Head of caudate nucleus (tissue), 42 donors: ENCODE data around the gene HELQ.
"Not testable (repeated sequence)": the region's sequence is repeated elsewhere in the genome, so short reads cannot be mapped to it uniquely, and the experiment has no call there.

ENCODE experiments used
- DNase-seq, 42 donors: peaks; one replicate each; pipeline versions ENCODE4 v3.0.0 to v3.0.0-alpha.2; 2020 to 2021; ENCODE audit warnings: mixed read lengths in 7 of 42
- intact Hi-C: fragments of 100-400 bp; cut with DNase I; formaldehyde crosslinking; loops from one replicate; pipeline ENCODE4 v1.15.0; 2022

Gene HELQ

GRCh38 chr4:83449009-83449408 lies 6.6 kb downstream of the HELQ start:
- peak in 6 of 42 donors; percentile 8 to 54 (median 18) for DNase-seq
- intact Hi-C loops: no loop called here

- intact Hi-C loops: no loop called here
- DNase-seq: no peak
Measured at GRCh38 chr4:83440899-83441298, 14.7 kb downstream of the HELQ start.

- intact Hi-C loops: no loop called here
- no peak for DNase-seq
Measured at GRCh38 chr4:83440148-83440814, 15.3 kb downstream of the HELQ start.

- DNase-seq: no peak
- intact Hi-C loops: no loop called here
Measured at GRCh38 chr4:83438719-83439118, 16.9 kb downstream of the HELQ start.

- intact Hi-C loops: no loop called here
- no peak for DNase-seq
Measured at GRCh38 chr4:83436680-83437079, 18.9 kb downstream of the HELQ start.

GRCh38 chr4:83431200-83431599 lies 24.4 kb downstream of the HELQ start:
- no peak for DNase-seq
- intact Hi-C loops: no loop called here

GRCh38 chr4:83418211-83418610 lies 37.4 kb downstream of the HELQ start:
- no peak for DNase-seq
- intact Hi-C loops: no loop called here

- intact Hi-C loops: no loop called here
- no peak for DNase-seq
Measured at GRCh38 chr4:83417566-83417965, 38.1 kb downstream of the HELQ start.

- intact Hi-C loops: no loop called here
- DNase-seq: no peak
Measured at GRCh38 chr4:83413676-83414075, 41.9 kb downstream of the HELQ start.

GRCh38 chr4:83408908-83409307 lies 46.7 kb downstream of the HELQ start:
- no peak for DNase-seq
- intact Hi-C loops: no loop called here

GRCh38 chr4:83405844-83406816 lies 49.5 kb downstream of the HELQ start:
- no peak for DNase-seq
- intact Hi-C loops: no loop called here

GRCh38 chr4:83398158-83398557 lies 57.5 kb downstream of the HELQ start:
- intact Hi-C loops, DNase-seq: not testable (repeated sequence)

GRCh38 chr4:83393908-83394307 lies 61.7 kb downstream of the HELQ start:
- DNase-seq: no peak
- intact Hi-C loops: no loop called here

GRCh38 chr4:83392562-83392961 lies 63.1 kb downstream of the HELQ start:
- intact Hi-C loops: no loop called here
- DNase-seq: no peak

- intact Hi-C loops: no loop called here
- DNase-seq: peak in 1 of 42 donors; percentile 30
Measured at GRCh38 chr4:83390944-83391343, 64.7 kb downstream of the HELQ start.

- intact Hi-C loops: no loop called here
- peak in 1 of 42 donors; percentile 13 for DNase-seq
Measured at GRCh38 chr4:83389756-83390505, 65.7 kb downstream of the HELQ start.

- peak in 1 of 42 donors; percentile 20 for DNase-seq
- intact Hi-C loops: no loop called here
Measured at GRCh38 chr4:83389037-83389720, 66.4 kb downstream of the HELQ start.

GRCh38 chr4:83388313-83388676 lies 67.3 kb downstream of the HELQ start:
- intact Hi-C loops: no loop called here
- DNase-seq: peak in 1 of 42 donors; percentile 21
